HepG2 (cell line): Measurements from ENCODE around the gene SSR2. TPM values are rescaled to one million over a fixed set of nuclear protein-coding genes. Genes with fewer than 3 reads are reported as not detected.

Experiments
- KDM2A ChIP-seq: sonication (generic); formaldehyde crosslinking; IDR thresholded peaks from 2 replicates; pipeline ENCODE4 v1.4.0; 2020; ENCODE audit warnings: low read depth, missing genetic modification reagents, borderline replicate concordance
- KLF16 ChIP-seq, 2 experiments: sonication (generic) in 1 of 2; formaldehyde crosslinking in 1 of 2; IDR thresholded peaks; 2 replicates each; pipeline versions ENCODE4 v1.6.1 to v1.8.0; 2016 to 2023; ENCODE audit warnings: missing genetic modification reagents in 2 of 2, missing compliant biosample characterization in 1 of 2
- NFKB2 ChIP-seq: sonication (generic); formaldehyde crosslinking; IDR thresholded peaks from 2 replicates; pipeline ENCODE4 v1.4.0; 2020; ENCODE audit warnings: missing genetic modification reagents, borderline replicate concordance
- POLR2A ChIP-seq, 2 experiments: IDR thresholded peaks; 2 replicates each; pipeline ENCODE4 v1.6.1; 2011; ENCODE audit warnings: low read depth in 2 of 2, low read length in 2 of 2, mild to moderate bottlenecking in 1 of 2, moderate library complexity in 1 of 2; ENCODE audit not compliant: insufficient read depth in 1 of 2
- YEATS4 ChIP-seq: sonication (generic); formaldehyde crosslinking; IDR thresholded peaks from 2 replicates; pipeline ENCODE4 v1.4.0; 2020; ENCODE audit warnings: missing genetic modification reagents, borderline replicate concordance
- ZBTB40 ChIP-seq, 2 experiments: fragments of 450-650 bp in 1 of 2; sonication (generic) in 1 of 2; formaldehyde crosslinking in 1 of 2; IDR thresholded peaks; 2 replicates each; pipeline versions ENCODE4 v1.6.1 to v1.8.0; 2016 to 2022; ENCODE audit warnings: antibody characterized with exemption in 1 of 2, mild to moderate bottlenecking in 1 of 2, missing genetic modification reagents in 1 of 2
- ZBTB7A ChIP-seq: sonication (generic); formaldehyde crosslinking; IDR thresholded peaks from 2 replicates; pipeline ENCODE4 v1.8.0; 2022; ENCODE audit warnings: mild to moderate bottlenecking, missing genetic modification reagents
- ZNF280D ChIP-seq: sonication (generic); formaldehyde crosslinking; IDR thresholded peaks from 2 replicates; pipeline ENCODE4 v1.5.1; 2020; ENCODE audit warnings: mild to moderate bottlenecking, missing genetic modification reagents
- ZNF713 ChIP-seq: sonication (generic); formaldehyde crosslinking; IDR thresholded peaks from 2 replicates; pipeline ENCODE4 v1.4.0; 2020; ENCODE audit warnings: mild to moderate bottlenecking, missing genetic modification reagents
- ZSCAN29 ChIP-seq: sonication (generic); formaldehyde crosslinking; conservative IDR thresholded peaks from 2 replicates; pipeline ENCODE4 v1.4.0; 2020; ENCODE audit warnings: mild to moderate bottlenecking, missing genetic modification reagents
- ZSCAN31 ChIP-seq: sonication (generic); formaldehyde crosslinking; IDR thresholded peaks from 2 replicates; pipeline ENCODE4 v1.5.0; 2020; ENCODE audit warnings: low read depth, mild to moderate bottlenecking, missing genetic modification reagents
- polyA plus RNA-seq, 8 experiments: library from polyadenylated mRNA; depleted of rRNA in 3 of 8; stranded (reverse) in 7 of 8; unstranded in 1 of 8; fragments of >200 nt; fragmentation: Illumina TruSeq in 4 of 8; extraction: Trizol in 4 of 8; gene quantifications; 2 replicates each; pipeline versions ENCODE4 v1.2.1 to v1.2.3, GENCODE V29; 2011 to 2016; ENCODE audit warnings: low read depth in 4 of 8, missing spikeins in 1 of 8, mixed read lengths in 1 of 8; ENCODE audit not compliant: insufficient read depth in 1 of 8
- total RNA-seq, 5 experiments: library from RNA; depleted of rRNA; stranded (reverse); fragments of >200 nt; fragmentation: Illumina TruSeq; extraction: Trizol; gene quantifications; 2 replicates each; pipeline ENCODE4 v1.2.3, GENCODE V29; 2016; ENCODE audit warnings: low read depth in 1 of 5

SSR2 gene
- total and polyA plus RNA-seq, 2 of the 13 experiments (the other 11 are each of a cell fraction or from before 2014, with no cell fraction given): 284 to 461 TPM

- 0 out of 2 replicates have a peak, but pooled peaks have one; percentile 70 for TF ChIP-seq ZNF280D
- TF ChIP-seq ZSCAN31 (CRISPR knock-in tag): 0 out of 2 replicates have a peak, but pooled peaks have one; percentile 63
- peak; percentile 32; the same call in 1 of the 2 replicates for TF ChIP-seq YEATS4 (CRISPR knock-in tag)
- peak; percentile 28; the same call in 1 of the 2 replicates for TF ChIP-seq KDM2A (CRISPR knock-in tag)
- peak in 1 of 2 experiments; percentile 60; a peak in 2 of 4 replicates for TF ChIP-seq POLR2A (IDR thresholded peaks at IDR 0.05; ENCODE audit: insufficient read depth in 1 of 2, low read depth in 2 of 2, low read length in 2 of 2)
- TF ChIP-seq ZBTB40 (IDR thresholded peaks at IDR 0.05): no peak
- TF ChIP-seq ZBTB40 (CRISPR knock-in tag; IDR thresholded peaks at IDR 0.05): peak; percentile 24; the same call in 1 of the 2 replicates
- 0 out of 2 replicates have a peak, but pooled peaks have one; percentile 39 for TF ChIP-seq ZNF713
- 0 out of 2 replicates have a peak, but pooled peaks have one; percentile 23 for TF ChIP-seq NFKB2 (CRISPR knock-in tag)
- no peak for TF ChIP-seq ZSCAN29 (CRISPR knock-in tag)
- 0 out of 2 replicates have a peak, but pooled peaks have one; percentile 73 for TF ChIP-seq ZBTB7A (CRISPR knock-in tag)
- peak in 1 of 2 experiments; percentile 29; a peak in 1 of 4 replicates for TF ChIP-seq KLF16 (CRISPR knock-in tag; IDR thresholded peaks at IDR 0.05)
Measured at GRCh38 chr1:155978325-155978972, 42.3 kb downstream of the SSR2 start, which contains the start of gene ARHGEF2 (continued).
